Sigmoid colon (tissue), 4 donors: ENCODE data around the gene MPND.

Experiments
- EP300 ChIP-seq, 4 donors: sonication (generic); formaldehyde crosslinking; IDR thresholded peaks; one replicate each; pipeline ENCODE4 v1.6.1; 2017; ENCODE audit warnings: antibody characterized with exemption in 4 of 4
- POLR2A ChIP-seq, 2 donors: fragments of 450-650 bp; IDR thresholded peaks; one replicate each; pipeline ENCODE4 v1.6.1; 2016; ENCODE audit warnings: antibody characterized with exemption in 2 of 2, mild to moderate bottlenecking in 2 of 2, moderate library complexity in 2 of 2
- POLR2AphosphoS5 ChIP-seq, 4 donors: sonication (generic); formaldehyde crosslinking; IDR thresholded peaks; one replicate each; pipeline ENCODE4 v1.6.1; 2017; ENCODE audit warnings: antibody characterized with exemption in 4 of 4
- TF ChIP-seq, protein P1 (sequence below), 4 experiments: fragments of 450-650 bp in 3 of 4; fragments of 200-600 bp in 1 of 4; IDR thresholded peaks; one replicate each; pipeline ENCODE4 v1.5.1; 2016 to 2019; ENCODE audit warnings: antibody characterized with exemption in 4 of 4, mild to moderate bottlenecking in 3 of 4, moderate library complexity in 2 of 4

- TF ChIP-seq EP300 (IDR thresholded peaks at IDR 0.05) (no peak), POLR2A (IDR thresholded peaks at IDR 0.05) (no peak), POLR2AphosphoS5 (IDR thresholded peaks at IDR 0.05) (no peak)
- TF ChIP-seq, protein P1, sequence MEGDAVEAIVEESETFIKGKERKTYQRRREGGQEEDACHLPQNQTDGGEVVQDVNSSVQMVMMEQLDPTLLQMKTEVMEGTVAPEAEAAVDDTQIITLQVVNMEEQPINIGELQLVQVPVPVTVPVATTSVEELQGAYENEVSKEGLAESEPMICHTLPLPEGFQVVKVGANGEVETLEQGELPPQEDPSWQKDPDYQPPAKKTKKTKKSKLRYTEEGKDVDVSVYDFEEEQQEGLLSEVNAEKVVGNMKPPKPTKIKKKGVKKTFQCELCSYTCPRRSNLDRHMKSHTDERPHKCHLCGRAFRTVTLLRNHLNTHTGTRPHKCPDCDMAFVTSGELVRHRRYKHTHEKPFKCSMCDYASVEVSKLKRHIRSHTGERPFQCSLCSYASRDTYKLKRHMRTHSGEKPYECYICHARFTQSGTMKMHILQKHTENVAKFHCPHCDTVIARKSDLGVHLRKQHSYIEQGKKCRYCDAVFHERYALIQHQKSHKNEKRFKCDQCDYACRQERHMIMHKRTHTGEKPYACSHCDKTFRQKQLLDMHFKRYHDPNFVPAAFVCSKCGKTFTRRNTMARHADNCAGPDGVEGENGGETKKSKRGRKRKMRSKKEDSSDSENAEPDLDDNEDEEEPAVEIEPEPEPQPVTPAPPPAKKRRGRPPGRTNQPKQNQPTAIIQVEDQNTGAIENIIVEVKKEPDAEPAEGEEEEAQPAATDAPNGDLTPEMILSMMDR (IDR thresholded peaks at IDR 0.05): no peak
Measured at GRCh38 chr19:4365341-4365740, 22.0 kb downstream of the MPND start.
